HG02884 (cell line): ENCODE measurements around the gene CHD6.

ENCODE experiments used
- ATAC-seq: cut with Tn5 transposase; IDR thresholded peaks from one replicate; pipeline ENCODE4 v1.9.1; 2021; ENCODE audit warnings: mild to moderate bottlenecking, moderate library complexity; ENCODE audit not compliant: unreplicated experiment

CHD6 gene

DNA sequence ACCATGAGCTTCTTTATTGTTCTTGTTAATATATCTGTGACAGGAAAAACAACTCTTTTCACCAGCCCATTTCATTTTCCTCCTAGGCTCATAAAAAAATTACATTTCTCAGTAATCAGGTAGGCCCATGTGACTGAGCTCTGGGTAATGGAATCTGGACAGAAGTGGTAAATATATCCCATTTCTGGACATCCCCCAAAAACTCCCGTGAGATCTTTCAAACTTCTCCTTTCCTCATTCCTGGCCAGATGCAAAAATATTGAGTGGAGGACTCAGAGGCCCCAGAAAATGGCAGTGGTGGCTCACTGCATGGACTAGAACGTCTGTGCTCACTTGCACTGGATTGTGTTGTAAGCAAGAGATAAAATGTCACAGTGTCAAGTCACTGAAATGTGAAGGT, 3.8 kb upstream of the CHD6 start:
- ATAC-seq = no peak

DNA sequence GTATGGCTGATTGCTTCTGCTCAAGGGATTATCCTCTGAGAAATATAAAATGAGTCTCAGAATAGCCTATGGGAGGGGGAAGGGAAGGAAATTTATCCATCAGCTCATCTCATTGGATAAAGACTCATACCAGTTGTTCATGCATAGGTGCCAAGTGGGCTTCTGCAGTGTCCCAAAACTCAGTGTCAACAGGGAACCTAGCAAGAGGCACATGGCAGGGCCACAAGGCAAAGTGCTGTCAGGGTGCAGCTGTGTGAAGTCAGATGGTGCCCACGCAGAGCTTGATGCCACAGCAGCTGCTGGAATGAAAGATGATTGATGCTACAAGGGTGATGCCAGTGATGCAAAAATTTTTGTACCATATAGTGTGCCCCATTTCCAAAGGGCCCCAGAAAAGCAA, 3.2 kb upstream of the CHD6 start:
- no peak for ATAC-seq

DNA sequence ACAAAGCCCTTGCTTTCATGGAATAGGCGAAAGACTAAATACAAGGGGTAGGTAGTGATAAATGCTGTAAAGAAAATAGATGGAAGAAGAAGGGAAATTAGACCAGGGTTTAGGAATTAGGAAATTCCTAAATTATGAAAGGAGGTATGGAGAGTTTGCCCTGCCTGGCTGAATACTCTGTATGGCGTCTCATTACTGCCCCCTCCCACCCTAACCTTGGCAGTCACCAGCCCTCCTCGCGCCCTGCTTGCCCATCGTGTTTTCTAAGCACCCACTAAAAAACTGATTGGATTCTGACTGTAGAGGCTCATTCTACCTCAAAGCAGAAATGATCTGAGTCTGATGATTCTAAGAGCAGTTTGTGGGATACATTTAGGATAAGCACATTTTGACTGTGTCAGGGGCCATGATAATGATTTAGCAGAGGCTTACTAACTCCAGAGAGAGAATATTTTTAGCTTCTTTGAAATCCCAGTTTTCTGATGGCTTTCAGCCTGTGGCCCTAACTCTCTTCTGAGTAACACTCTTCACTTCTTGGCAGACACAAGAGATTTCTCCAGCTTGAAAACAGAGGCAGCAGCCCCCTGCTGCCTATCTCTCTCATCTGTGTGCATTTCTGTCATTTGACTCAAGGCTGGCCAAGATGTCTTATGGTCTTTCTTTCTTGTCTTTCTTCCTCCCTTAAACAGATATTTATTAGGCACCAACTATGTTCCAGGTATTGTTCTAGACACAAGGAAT, 1.4 kb upstream of the CHD6 start:
- ATAC-seq = no peak

DNA sequence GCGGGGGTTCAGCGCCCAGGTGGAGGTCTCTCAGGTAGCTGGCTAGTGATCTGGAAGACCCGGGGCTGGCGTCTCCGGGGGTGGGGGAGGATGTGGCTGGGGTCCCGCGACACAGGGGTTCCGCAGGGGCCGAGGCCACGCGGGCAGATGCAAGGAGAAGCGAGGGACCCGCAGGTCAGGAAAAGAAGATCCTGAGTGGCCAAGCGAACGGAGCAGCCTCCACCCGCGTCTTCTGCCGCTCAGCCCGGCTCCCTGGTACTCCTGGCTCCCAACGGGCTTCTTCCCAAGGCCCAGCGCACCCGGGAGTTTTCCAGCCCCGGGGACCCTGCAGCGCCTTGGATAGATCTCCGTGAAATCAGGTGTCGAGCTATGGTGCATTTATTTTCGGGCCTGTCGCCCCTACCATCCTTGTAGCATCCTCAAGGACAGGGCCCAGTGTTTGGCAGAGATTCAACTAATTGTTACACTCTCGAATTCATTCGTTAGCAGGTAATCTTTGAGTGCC, 682 bp upstream of the CHD6 start:
- ATAC-seq = no peak

DNA sequence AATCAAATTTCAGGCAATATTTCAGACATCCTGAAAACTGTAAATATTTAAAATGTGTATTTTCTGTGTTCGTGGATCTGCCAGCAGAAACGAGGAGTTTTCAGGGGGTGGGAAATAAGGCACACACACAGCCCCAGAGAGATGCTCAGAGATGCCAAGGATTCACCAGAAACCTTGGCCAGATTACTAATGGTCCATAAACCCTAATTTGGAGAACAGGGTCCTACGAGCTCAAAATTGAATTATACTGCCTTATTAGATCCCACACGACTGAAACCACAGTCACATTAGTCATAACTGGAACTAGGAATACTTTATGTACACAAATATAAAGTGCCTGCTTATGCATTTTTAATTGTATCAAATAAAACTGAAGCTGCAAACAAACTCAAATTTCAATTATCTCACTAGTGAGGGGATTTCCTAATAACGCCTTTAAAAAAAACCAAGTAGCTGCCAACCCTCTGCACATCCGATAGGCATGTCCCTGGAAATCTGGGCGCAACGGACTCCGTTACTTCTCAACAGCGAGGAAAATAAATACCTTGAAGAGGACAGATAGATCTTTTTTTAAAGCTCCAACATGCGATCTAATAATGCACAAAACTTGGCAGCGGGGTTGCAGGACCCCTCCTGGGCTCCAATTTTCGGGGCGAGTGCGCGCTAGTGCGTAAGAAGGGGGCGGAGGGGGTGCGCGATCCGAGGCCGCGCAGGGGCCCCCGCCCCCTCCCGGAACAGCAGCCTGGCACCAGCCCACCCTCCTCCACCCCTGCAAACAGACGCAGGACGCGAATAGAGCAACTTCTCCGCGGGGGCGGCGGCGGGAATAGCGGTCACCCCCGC, 897 bp downstream of the CHD6 start:
- ATAC-seq = peak; percentile 5

DNA sequence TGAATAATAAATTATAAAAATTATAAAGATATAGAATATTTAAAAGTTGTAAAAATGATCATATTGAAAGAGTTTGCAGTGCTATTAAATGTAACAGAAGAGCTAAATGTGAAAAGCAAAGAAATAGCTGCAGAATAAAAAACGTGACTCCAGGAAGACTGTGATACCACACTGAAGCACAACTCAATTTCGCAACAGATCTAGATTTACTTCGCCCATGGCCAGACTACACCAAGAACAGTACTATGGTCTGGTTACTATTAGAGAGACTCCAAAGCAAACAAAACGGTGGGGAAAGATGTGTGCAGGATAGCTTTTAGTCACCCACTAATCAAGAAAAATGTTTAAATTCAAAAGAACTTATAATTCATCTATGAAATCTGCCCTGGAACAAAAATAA, 1.9 kb downstream of the CHD6 start:
- no peak for ATAC-seq

DNA sequence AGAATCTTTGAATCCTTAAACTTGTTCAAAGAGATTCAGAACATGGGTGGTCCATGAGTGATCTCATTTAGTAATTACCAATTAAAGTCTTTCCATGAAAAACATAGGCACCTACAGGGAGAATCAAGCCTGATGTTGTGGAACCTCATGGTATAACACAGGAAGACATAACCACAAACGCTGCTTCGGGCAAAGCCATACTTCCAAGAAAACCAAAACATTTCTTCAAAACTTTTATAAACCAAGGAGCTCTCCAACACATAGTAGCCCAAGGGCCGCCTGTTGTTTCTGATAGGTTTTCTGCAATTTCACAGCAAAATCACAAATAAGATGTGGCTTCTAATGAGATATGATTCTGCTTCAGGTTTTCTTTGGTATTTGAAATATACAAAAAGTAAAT, 2.5 kb downstream of the CHD6 start:
- ATAC-seq = no peak

DNA sequence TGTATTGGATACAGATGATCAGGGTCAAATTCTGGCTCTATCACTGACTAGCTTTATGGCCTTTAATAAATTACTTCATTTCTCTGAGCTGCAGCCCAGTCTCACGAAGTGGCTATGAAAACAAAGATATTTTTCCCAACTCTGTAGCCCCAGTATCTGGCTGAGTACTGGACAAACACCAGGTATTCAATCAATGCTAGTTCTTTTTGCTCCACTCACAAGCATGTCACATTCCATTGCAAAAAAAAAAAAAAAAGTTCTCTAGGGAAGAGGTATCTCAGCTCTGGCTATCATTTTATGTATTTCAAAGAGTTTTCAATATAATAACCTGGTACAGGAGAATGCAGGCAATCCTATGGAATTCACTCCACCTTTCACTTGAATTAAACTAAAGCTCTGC, 3.1 kb downstream of the CHD6 start:
- ATAC-seq = no peak

DNA sequence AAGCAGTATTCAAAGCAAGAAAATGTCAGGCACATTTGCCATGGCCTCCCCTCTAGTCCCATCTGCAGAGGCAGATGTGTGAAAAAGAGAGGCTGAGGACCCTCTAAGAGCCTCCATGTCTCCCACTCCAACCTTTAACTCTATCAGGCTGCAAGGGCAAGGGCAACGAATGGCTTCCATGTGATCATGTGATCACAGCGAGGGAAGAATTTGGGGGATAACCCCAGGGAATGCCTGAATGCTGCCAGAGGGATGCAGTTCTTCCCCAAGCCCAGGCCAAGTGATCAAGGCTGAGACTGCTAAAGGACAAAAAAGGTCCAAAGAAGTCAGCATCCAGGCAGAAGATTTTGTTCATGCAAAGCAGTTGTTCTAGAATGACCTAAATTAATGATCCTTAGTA, 4.9 kb downstream of the CHD6 start:
- ATAC-seq = no peak

DNA sequence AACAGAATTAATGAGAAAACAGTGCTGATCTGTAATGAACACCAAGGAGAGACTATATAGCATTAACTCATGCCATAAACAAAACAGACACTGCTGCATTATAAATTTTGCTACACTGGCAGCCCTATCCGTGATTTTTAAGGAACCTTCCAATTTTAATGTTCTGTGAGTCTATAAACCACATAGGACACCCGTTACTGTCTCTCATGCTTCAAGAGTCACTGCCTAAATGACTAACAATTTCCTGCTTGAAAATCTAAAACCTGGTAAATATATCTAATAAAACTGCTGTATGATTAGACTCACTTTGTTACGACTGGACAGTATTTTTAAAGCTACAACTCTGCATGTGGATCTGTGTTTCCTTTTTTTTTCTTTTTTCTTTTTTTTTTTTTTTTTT, 8.7 kb downstream of the CHD6 start:
- no peak for ATAC-seq

DNA sequence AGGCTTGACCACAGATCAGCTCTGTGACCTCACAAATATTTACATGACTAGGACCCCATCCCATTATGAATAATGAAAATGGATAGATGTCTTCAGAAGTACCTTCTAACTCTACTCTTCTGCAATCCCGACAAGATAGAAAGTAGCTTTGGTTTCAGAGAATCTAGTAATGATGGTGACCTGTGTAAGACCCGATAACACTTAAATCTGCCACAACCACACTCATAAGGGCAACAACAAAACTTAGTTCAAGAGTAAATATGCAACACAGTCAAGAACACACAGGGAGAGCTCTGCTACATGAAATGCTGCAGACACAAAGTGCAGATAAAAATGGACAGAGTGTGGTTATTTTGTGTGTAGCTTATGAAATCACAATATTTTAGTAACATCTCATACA, 9.6 kb downstream of the CHD6 start:
- ATAC-seq = no peak

DNA sequence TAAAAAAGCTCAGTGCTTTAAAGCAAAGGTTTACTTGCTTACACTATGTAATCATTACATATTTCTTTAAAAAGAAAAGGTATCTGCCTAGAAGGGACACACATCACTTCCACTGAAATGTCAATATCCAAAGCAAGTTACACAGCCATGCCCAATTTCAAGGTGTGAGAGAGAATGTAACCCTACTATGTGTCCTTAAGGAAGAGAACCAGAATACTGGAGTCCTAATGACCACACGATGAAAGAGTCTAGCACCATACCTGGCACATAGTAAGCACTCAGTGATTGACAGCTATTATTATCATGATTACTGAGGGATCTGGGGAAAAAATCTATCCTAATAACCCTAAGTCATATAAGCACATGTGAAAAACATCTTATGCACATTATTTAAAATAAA, 10.4 kb downstream of the CHD6 start:
- no peak for ATAC-seq

DNA sequence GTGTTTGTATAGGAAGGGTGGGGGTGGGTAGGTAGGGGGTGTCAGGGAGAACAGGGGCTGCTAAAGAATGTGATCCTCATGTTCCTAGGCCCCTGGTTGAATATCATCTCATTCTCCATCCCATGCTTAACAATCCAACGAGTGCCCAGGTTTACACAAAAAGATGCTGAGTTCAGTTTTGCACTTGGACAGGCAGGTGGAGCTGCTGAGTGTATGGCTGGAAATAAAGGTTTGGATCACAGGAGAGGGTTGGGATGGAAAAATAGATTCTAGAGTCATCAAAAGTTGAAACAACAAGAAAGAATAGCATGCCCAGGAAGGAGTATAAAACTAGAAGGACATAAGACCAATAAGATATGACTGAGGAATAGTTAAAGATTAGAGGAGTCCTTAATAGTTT, 14.2 kb downstream of the CHD6 start:
- no peak for ATAC-seq

DNA sequence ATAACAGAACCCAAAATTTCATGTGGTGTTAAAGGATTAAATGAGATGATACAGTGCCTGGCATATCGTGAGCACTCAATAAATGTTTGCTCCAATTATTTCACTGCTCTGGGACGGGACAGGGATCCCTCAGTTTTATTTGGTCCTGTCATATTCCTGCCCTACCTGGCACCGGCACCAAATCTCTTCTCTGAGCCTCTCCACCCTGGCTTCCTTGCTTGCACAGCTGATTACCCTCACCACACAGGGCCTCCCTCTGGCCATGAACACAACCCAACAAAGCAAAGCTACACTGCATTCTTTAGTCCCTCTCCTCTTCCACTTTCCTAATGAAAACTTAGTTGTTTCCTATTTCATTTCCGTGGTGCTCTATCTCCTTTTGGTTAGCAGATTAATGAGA, 16.4 kb downstream of the CHD6 start:
- no peak for ATAC-seq

DNA sequence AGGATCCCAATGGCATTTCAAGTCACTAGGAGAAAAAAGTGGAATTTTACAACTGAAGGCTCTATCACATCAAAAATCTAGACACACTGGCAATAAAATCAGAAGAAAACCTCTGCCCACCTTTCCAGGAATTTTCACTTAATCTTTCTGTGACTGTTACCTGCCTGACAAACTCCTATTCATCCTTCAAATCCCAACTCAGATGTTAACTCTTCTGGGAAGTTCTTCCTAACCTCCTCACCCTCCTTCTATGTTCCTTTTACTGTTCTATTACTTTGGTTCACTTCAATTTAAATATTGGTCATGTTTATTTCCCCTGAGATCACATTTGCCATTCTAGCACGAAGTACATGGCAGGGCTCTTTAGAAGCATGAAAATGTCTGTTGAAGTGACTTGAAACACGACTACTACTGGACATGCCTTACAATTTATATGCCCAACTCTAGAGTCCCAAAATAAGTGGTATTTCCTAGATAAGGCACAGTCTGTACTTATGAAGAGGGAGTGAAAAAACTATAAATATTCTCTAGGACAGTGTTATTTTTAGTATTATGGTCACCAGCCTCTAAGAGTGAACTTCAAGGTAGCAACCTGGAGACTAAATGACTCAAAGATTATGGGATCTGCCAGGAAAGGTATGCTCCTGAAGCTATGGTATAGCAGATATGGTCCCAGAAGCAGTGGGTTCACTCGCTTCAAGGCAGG, 17.1 kb downstream of the CHD6 start:
- ATAC-seq = no peak

DNA sequence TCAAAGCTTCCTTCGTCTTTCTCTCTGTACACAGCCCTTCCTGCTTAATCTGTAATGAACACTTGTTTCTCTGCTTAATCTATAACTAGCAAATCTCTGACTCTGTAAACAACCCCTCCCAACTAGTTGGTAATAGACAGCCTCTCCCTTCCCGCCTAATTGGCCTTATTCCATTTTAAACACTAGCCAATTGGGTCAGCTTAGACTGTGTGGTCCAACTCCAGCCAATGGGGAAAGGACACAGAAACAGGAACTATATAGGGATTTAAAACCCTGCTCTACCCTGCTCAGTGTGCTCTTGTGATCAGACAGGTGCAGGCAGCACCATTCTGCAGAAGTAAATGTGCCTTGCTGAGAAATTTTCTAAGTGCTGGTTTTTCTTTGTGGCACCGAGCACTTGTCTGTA, 18.5 kb downstream of the CHD6 start:
- no peak for ATAC-seq

DNA sequence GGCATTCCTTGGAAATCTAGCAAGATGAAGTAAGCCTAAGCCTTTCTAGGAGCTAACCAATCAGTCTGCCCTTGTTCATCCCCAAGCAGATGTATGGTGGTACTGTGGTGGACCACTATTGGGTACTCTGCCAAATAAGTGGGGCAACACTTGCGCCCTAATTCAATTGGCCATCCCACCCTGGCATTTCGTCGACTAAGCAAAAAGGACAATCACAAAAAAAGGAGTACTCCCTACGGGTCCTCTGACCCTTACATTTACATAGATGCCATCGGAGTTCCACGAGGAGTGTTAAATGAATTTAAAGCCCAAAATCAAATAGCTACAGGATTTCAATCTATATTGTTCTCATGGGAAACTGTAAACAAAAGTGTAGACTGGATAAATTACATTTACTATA, 19.5 kb downstream of the CHD6 start:
- ATAC-seq = no peak

DNA sequence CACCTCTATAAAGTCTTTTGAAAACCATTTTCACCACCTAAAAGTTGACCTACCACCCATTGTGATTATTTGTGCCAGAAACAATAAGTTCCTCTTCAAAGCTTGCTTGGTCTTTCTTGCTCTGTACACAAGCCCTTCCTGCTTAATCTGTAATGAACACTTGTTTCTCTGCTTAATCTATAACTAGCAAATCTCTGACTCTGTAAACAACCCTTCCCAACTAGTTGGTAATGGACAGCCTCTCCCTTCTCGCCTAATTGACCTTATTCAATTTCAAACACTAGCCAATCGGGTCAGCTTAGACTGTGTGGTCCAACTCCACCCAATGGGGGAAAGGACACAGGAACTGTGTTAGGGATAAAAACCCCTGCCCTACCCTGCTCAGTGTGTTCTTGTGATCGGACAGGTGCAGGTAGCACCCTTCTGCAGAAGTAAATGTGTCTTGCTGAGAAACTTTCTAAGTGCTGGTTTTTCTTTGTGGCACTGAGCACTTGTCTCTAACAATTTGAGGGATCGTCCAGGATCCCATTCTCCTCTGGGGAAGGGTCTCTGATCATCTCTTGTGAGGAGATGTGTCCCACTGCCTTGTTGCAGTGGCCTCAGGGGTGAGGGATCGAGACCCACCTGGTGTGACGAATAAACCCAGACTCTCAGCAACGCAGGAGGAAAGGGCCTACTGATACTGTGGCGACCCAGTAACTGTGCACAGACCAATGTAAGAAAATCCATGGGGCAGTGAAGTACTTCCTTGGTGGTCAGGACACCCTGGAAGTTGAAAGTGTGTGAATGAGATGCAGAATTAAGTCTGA, 23.5 kb downstream of the CHD6 start:
- ATAC-seq = no peak

DNA sequence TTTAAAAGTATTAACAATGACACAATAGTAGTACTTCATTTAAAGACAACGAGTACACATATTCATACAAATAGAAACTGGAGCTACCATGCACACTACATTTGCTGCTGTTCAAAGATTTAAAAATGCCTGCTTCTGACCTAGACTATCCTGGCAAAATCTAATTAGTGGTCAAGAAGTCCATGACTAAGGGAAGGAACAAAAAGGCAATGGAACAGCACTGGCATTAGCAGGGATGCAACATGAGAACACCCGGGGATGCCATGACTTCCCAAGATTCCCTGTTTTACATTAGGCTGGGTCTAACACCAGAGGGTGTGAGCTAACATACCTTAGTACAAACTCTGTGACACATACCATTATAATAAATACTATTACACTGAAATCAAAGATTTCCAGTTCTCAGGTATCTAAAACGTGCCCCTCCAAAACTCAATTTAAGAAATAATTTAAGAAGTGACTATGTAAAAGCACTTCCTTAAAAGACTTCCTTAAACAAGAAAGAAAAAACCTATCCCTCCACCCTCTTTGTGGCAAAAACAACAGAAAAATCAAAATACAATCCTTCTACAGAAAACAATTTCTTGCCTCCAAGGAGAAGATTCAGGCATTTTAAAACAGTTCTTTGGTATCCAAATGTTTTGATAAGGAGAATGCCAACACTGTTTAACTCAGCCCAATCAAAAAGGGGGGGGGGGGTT, 25.5 kb downstream of the CHD6 start:
- no peak for ATAC-seq

DNA sequence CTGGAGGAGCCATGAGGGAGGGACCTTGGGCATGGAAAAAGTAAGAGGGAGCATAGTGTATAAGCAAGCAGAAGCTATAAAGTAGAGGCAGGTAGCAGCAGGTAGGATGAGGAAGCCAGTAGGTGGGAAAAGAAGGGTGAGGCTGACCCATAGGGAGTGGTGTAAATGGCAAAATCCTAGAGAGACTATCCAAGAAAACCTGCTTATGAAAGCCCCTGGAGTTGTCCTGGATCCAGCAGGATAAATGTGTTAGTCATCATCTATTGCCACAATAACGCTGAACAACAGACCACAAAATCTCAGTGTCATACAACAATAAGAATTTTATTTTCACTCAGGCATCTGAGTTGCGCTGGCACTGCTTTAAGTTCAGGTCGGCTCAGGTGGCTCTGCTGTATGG, 30.2 kb downstream of the CHD6 start:
- no peak for ATAC-seq
